ENCODE measurements around the gene KCNIP1.

The KCNIP1 gene

GRCh38 chr5:170483701-170484458, 19.9 kb upstream of the KCNIP1 start:
- DNase-seq, result no peak

- DNase-seq, result no peak
These were observed 19.4 kb upstream of the KCNIP1 start for GRCh38 chr5:170484459-170484831.

GRCh38 chr5:170484847-170485615, 18.8 kb upstream of the KCNIP1 start:
- no peak for DNase-seq

- DNase-seq, result no peak
These were observed 18.3 kb upstream of the KCNIP1 start for GRCh38 chr5:170485616-170485911.

- DNase-seq, result no peak
These were observed 17.4 kb upstream of the KCNIP1 start for GRCh38 chr5:170486371-170486770.

GRCh38 chr5:170488570-170488969, 15.2 kb upstream of the KCNIP1 start:
- peak; percentile 5 for DNase-seq

GRCh38 chr5:170489199-170489598, 14.6 kb upstream of the KCNIP1 start:
- no peak for DNase-seq

GRCh38 chr5:170490381-170490780, 13.4 kb upstream of the KCNIP1 start:
- DNase-seq, result no peak

- DNase-seq, result peak; percentile 27
These were observed 12.3 kb upstream of the KCNIP1 start for GRCh38 chr5:170491479-170491878.

GRCh38 chr5:170493028-170493820, 10.6 kb upstream of the KCNIP1 start:
- DNase-seq, result no peak

- no peak for DNase-seq
These were observed 9.8 kb upstream of the KCNIP1 start for GRCh38 chr5:170494041-170494440.

GRCh38 chr5:170495825-170496661, 7.8 kb upstream of the KCNIP1 start:
- no peak for DNase-seq

GRCh38 chr5:170496662-170497028, 7.2 kb upstream of the KCNIP1 start:
- DNase-seq, result no peak

- DNase-seq, result no peak
These were observed 6.3 kb upstream of the KCNIP1 start for GRCh38 chr5:170497311-170498038.

GRCh38 chr5:170498811-170499351, 4.9 kb upstream of the KCNIP1 start:
- DNase-seq, result no peak

- DNase-seq, result no peak
These were observed 4.2 kb upstream of the KCNIP1 start for GRCh38 chr5:170499621-170500020.

- no peak for DNase-seq
These were observed 2.5 kb upstream of the KCNIP1 start for GRCh38 chr5:170501361-170501760.

- no peak for DNase-seq
These were observed 1.9 kb upstream of the KCNIP1 start for GRCh38 chr5:170501931-170502330.

- no peak for DNase-seq
These were observed 921 bp downstream of the KCNIP1 start for GRCh38 chr5:170504616-170505266.

- no peak for DNase-seq
These were observed 4.2 kb downstream of the KCNIP1 start for GRCh38 chr5:170508036-170508435.

- DNase-seq, result no peak
These were observed 5.0 kb downstream of the KCNIP1 start for GRCh38 chr5:170508660-170509347.
